ENCODE results near the gene BMP10. TPM values are rescaled to one million over a fixed set of nuclear protein-coding genes. Genes with fewer than 3 reads are reported as not detected.

BMP10 gene
- total RNA-seq, 2 donors from 2014 or later = not detected

GRCh38 chr2:68857855-68858456 is 13.2 kb downstream of the BMP10 start:
- TF ChIP-seq, protein P1, sequence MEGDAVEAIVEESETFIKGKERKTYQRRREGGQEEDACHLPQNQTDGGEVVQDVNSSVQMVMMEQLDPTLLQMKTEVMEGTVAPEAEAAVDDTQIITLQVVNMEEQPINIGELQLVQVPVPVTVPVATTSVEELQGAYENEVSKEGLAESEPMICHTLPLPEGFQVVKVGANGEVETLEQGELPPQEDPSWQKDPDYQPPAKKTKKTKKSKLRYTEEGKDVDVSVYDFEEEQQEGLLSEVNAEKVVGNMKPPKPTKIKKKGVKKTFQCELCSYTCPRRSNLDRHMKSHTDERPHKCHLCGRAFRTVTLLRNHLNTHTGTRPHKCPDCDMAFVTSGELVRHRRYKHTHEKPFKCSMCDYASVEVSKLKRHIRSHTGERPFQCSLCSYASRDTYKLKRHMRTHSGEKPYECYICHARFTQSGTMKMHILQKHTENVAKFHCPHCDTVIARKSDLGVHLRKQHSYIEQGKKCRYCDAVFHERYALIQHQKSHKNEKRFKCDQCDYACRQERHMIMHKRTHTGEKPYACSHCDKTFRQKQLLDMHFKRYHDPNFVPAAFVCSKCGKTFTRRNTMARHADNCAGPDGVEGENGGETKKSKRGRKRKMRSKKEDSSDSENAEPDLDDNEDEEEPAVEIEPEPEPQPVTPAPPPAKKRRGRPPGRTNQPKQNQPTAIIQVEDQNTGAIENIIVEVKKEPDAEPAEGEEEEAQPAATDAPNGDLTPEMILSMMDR (IDR thresholded peaks at IDR 0.05) = no peak
- Histone ChIP-seq H3K36me3 (no peaks in the 10 kb centered on the region), H3K27ac (no peak overlapping the region), H3K9me3 (no peaks in the 10 kb centered on the region), H3K4me3 (no peak overlapping the region), H3K9ac (ENCODE audit: low read depth in 2 of 2, low read length in 2 of 2) (no peak overlapping the region), H3K4me1 (no peaks in the 10 kb centered on the region), H3K27me3 (no peaks in the 10 kb centered on the region)
- DNase-seq = no peak
- intact Hi-C loops (cut with DNase I) = no loop called here

GRCh38 chr2:68857202-68857845 is 13.9 kb downstream of the BMP10 start:
- no peaks in the 10 kb centered on the region for H3K9me3 ChIP-seq
- no peaks in the 10 kb centered on the region for H3K36me3 ChIP-seq
- no peaks in the 10 kb centered on the region for H3K27me3 ChIP-seq
- no peak overlapping the region for H3K27ac ChIP-seq
- H3K4me3 ChIP-seq = no peak overlapping the region
- TF ChIP-seq, protein P1 (IDR thresholded peaks at IDR 0.05) = no peak
- no peak overlapping the region for H3K9ac ChIP-seq (ENCODE audit: low read depth in 2 of 2, low read length in 2 of 2)
- intact Hi-C loops (cut with DNase I) = no loop called here
- H3K4me1 ChIP-seq = no peaks in the 10 kb centered on the region
- no peak for DNase-seq

GRCh38 chr2:68855550-68855949 is 15.6 kb downstream of the BMP10 start:
- H3K27me3 ChIP-seq = no peaks in the 10 kb centered on the region
- no peak overlapping the region for H3K9ac ChIP-seq (ENCODE audit: low read depth in 2 of 2, low read length in 2 of 2)
- H3K27ac ChIP-seq = no peak overlapping the region
- no peak for DNase-seq
- no peaks in the 10 kb centered on the region for H3K9me3 ChIP-seq
- TF ChIP-seq, protein P1 (IDR thresholded peaks at IDR 0.05) = no peak
- no peak overlapping the region for H3K4me3 ChIP-seq
- H3K4me1 ChIP-seq = no peaks in the 10 kb centered on the region
- no peaks in the 10 kb centered on the region for H3K36me3 ChIP-seq
- intact Hi-C loops (cut with DNase I) = no loop called here

GRCh38 chr2:68854476-68854875 is 16.7 kb downstream of the BMP10 start:
- no peaks in the 10 kb centered on the region for H3K9me3 ChIP-seq
- H3K4me3 ChIP-seq = no peak overlapping the region
- TF ChIP-seq, protein P1 (IDR thresholded peaks at IDR 0.05) = no peak
- H3K4me1 ChIP-seq = no peaks in the 10 kb centered on the region
- H3K27me3 ChIP-seq = no peaks in the 10 kb centered on the region
- no peaks in the 10 kb centered on the region for H3K36me3 ChIP-seq
- no peak for DNase-seq
- intact Hi-C loops (cut with DNase I) = no loop called here
- H3K9ac ChIP-seq (ENCODE audit: low read depth in 2 of 2, low read length in 2 of 2) = no peak overlapping the region
- no peak overlapping the region for H3K27ac ChIP-seq

DNA sequence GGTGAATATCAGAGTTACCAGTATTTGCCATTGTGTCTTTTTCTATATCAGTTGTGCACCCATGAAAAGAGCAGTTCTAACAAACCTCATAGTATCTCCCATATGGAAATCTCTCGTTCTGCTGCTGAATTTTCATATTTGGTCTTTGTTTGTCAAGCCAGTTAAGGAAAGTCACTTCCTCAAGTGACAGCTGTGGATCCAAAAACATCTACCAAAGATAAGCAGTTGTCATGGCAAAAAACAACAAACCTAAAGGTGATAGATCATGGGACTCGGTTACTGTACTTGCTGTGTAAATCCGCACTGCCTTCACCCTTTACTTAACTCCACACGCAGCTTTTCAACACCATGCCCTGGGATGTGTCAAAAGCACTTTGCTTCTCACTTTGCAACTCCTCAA is 17.3 kb downstream of the BMP10 start:
- TF ChIP-seq, protein P1 (IDR thresholded peaks at IDR 0.05) = no peak
- no peak overlapping the region for H3K4me3 ChIP-seq

More for the DNA sequence above, 17.3 kb downstream of the BMP10 start:
- H3K27me3 ChIP-seq = no peaks in the 10 kb centered on the region
- no peaks in the 10 kb centered on the region for H3K9me3 ChIP-seq
- no peak overlapping the region for H3K27ac ChIP-seq
- no peaks in the 10 kb centered on the region for H3K4me1 ChIP-seq
- H3K9ac ChIP-seq (ENCODE audit: low read depth in 2 of 2, low read length in 2 of 2) = no peak overlapping the region
- no peak for DNase-seq
- no peaks in the 10 kb centered on the region for H3K36me3 ChIP-seq
- intact Hi-C loops (cut with DNase I) = no loop called here
